ENCODE measurements around the gene HIVEP2.

The HIVEP2 gene

GRCh38 chr6:142811923-142812322 is 133.1 kb downstream of the HIVEP2 start:
- DNase-seq, result no peak

- peak; percentile 63 for DNase-seq
Measured at GRCh38 chr6:142810952-142811514, 133.9 kb downstream of the HIVEP2 start.

- no peak for DNase-seq
Measured at GRCh38 chr6:142809947-142810346, 135.0 kb downstream of the HIVEP2 start.

- no peak for DNase-seq
Measured at GRCh38 chr6:142808405-142809061, 136.4 kb downstream of the HIVEP2 start.

- no peak for DNase-seq
Measured at GRCh38 chr6:142805042-142805441, 139.9 kb downstream of the HIVEP2 start.

GRCh38 chr6:142804490-142804889 is 140.5 kb downstream of the HIVEP2 start:
- DNase-seq, result no peak

- no peak for DNase-seq
Measured at GRCh38 chr6:142803495-142804058, 141.4 kb downstream of the HIVEP2 start.

- no peak for DNase-seq
Measured at GRCh38 chr6:142803032-142803431, 141.9 kb downstream of the HIVEP2 start.

- DNase-seq, result peak; percentile 77
Measured at GRCh38 chr6:142802124-142802523, 142.9 kb downstream of the HIVEP2 start.

- no peak for DNase-seq
Measured at GRCh38 chr6:142800240-142800639, 144.7 kb downstream of the HIVEP2 start.

- no peak for DNase-seq
Measured at GRCh38 chr6:142799639-142800038, 145.3 kb downstream of the HIVEP2 start.

GRCh38 chr6:142797159-142797558 is 147.8 kb downstream of the HIVEP2 start:
- no peak for DNase-seq

- DNase-seq, result no peak
Measured at GRCh38 chr6:142796571-142796970, 148.4 kb downstream of the HIVEP2 start.

GRCh38 chr6:142796024-142796423 is 149.0 kb downstream of the HIVEP2 start:
- no peak for DNase-seq

- DNase-seq, result no peak
Measured at GRCh38 chr6:142794424-142794823, 150.6 kb downstream of the HIVEP2 start.

- no peak for DNase-seq
Measured at GRCh38 chr6:142790257-142790656, 154.7 kb downstream of the HIVEP2 start.

- DNase-seq, result no peak
Measured at GRCh38 chr6:142787422-142787821, 157.6 kb downstream of the HIVEP2 start.

- DNase-seq, result no peak
Measured at GRCh38 chr6:142786476-142786875, 158.5 kb downstream of the HIVEP2 start.

GRCh38 chr6:142784344-142784743 is 160.6 kb downstream of the HIVEP2 start:
- peak; percentile 43 for DNase-seq

- DNase-seq, result no peak
Measured at GRCh38 chr6:142783499-142783898, 161.5 kb downstream of the HIVEP2 start.

- DNase-seq, result no peak
Measured at GRCh38 chr6:142781129-142781528, 163.8 kb downstream of the HIVEP2 start.

- peak; percentile 39 for DNase-seq
Measured at GRCh38 chr6:142773859-142774648, 170.9 kb downstream of the HIVEP2 start.

GRCh38 chr6:142773324-142773723 is 171.7 kb downstream of the HIVEP2 start:
- DNase-seq, result peak; percentile 73

GRCh38 chr6:142771162-142771561 is 173.8 kb downstream of the HIVEP2 start:
- DNase-seq, result no peak
